HG02885 (cell line): Measurements from ENCODE around the gene SMTN.
A peak's percentile ranks its signal among the peaks of the same experiment; 100 is the strongest.
"Not testable (repeated sequence)": the region's sequence is repeated elsewhere in the genome, so short reads cannot be mapped to it uniquely, and the experiment has no call there.

Experiments used
- ATAC-seq: cut with Tn5 transposase; IDR thresholded peaks from one replicate; pipeline ENCODE4 v1.9.1; 2021; ENCODE audit warnings: mild to moderate bottlenecking; ENCODE audit not compliant: unreplicated experiment, poor library complexity

SMTN gene

DNA sequence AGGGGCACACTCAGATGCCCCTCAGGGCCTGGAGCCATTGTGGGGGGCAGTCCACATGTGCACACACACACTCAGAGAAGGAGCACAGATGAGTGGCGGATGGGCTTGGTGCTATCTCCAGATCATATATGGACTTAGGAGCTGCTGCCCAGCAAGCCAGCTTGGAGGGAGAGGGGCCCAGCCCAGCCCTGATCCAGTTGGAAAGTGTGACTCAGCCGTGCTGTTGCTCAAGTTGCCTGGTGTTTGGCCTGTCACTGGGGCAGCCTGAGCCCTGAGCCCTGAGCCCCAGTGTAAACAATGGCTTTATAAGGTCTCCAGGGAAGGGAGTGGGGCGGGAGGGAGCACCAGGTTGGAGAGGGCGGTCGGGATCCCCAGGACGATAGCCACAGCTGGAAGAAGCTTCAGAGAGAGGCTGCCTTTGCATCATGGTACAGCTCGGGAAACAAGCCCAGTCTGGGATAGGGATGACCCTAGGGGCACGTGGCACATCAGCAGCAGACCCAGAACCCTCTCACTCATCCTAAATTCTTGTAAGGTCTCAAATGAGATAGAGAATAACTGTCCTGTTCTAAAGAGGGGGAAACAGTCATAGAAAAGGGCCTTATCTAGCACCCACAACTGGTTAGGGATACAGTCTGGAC is 21.4 kb downstream of the SMTN start:
- ATAC-seq, result no peak

DNA sequence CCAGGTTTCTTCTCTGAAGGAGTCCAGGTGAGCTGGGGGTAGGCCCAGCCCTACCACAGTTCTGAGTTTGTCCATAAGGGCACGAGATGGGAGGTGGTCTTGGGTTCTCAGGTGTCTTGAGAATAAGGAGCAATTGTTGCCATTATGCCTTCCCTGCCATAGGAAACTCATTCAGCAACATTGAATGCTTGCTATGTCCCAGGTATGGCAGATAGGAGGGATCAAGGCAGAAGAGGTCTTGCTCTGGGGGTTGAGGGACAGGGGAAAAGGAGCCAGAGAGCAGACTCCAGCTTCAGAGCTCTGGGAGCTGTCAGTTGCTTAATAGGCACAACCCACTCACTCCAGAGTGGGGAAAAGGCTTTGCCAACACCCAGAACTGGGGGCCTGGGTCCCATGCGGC is 22.0 kb downstream of the SMTN start:
- no peak for ATAC-seq

DNA sequence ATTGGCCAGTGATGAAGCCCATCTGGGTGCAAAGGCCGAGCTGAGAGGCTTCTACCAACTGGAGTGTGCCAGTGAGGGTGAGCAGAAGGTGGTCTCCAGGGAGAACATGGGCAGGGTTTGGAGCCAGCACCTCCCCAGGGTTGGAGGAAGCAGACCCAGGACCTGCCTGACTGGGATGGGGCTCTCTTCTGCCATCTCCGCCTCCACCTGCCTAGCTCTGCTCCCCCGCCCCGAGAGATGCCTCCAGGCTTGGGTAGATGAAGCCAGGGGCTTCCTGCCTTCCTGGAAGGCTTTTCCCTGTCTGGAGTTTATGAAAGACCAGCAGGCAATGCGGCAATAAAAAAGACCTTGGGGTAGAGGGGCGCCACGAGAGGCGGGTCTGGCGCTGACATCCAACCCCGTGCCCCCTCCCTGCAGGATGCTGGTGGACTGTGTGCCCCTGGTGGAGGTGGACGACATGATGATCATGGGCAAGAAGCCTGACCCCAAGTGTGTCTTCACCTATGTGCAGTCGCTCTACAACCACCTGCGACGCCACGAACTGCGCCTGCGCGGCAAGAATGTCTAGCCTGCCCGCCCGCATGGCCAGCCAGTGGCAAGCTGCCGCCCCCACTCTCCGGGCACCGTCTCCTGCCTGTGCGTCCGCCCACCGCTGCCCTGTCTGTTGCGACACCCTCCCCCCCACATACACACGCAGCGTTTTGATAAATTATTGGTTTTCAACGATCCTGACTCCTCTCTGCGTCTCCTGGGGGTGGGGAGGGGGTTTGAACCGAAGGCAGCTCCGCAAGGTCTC is 23.0 kb downstream of the SMTN start:
- ATAC-seq, result no peak

DNA sequence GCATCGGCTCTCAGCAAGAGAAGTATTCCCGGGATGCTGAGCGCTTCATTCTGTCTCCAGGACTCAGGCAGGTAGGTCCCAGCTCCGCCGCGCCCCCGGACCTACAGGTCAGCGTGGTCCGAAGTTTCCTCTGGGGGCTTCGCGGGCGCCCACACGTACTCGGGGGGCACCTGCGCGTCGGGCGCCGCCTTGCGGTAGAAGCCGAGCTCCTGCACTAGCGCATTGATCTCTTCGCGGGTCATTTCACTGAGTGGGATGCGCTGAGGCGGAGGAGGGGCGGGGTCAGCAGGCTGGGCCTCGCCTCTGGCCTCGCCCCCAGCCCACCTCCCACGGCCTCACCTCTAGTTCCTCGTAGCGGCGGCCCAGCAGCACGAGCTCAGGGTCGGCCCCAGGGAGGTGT is 23.8 kb downstream of the SMTN start:
- no peak for ATAC-seq

DNA sequence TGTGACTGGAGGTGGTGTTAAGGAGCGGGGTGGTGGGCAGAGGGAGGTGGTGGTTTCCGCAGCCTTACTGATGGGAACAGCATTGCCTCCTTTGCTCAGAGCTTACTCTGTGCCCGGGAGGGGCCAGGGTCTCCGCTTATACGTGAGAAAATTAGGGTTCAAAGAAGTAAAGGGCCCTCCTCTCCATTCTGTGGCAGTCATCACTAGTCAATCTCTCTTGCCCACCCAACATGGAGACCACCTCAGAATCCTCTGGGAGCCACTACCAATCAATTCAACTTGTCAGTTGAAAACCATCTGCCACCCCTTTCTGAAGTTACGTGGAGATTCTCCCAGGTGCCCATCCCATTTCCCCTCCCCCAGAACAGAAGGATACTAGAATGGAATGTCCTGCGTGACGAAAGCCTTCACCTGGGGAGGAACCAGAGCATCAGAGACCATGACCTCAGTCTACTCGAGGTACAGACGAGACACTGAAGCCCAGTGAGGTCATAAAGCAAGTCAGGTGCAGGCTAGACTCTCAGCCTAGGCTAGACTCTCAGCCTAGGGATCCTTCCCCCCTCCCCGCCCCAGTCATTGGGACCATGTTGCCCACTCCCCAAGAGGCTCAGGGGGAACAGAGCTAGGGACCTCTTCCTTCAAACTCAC is 24.3 kb downstream of the SMTN start:
- ATAC-seq, result no peak

DNA sequence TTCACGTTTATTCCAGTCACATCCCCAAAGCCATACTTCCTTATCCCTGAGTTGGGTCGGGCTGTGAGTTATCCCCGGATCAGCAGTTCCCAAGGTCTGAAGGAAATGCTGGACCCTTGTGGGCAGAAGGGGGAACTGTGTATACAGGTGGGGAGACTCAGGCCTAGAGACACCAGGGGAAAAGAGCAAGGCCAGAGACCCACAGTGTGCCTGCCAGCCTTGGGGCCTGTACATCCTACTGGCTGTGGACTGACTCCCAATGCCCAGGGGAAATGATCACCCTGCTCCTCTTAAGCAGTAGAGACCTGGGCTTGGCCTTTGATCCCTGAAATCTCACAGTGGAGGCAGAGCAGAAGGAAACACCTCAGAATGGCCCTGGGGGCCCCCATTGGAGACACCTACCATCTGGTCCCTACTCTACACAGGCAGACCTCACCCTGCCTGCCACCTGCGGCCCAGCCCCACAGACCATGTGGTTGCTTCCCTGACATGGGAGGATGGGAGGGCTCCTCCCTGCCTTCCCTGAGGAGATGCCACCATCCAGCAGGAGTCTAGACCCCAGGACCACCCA is 25.0 kb downstream of the SMTN start:
- ATAC-seq, result no peak

DNA sequence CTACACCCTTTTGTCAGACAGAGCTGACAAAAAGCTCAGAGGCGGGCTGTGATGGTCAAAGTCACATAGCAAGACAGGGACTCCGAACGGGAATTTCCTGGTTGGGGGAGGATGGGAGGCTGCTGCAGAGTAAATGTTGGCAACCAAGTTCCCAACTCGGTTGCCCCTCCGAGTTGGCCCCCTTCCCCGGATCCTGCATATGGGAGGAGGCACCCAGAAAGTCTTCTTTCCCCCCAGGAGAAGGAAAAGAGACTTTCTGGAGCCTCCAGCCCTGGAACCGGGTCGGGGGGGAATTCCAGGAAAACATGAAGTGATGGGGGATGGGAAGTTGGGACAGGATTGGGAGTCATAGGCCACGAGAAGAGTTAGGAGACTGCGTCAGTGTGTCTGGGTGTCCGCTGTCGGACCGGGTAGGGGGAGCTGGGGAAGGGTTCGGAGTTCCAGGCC is 25.6 kb downstream of the SMTN start:
- ATAC-seq, result no peak

DNA sequence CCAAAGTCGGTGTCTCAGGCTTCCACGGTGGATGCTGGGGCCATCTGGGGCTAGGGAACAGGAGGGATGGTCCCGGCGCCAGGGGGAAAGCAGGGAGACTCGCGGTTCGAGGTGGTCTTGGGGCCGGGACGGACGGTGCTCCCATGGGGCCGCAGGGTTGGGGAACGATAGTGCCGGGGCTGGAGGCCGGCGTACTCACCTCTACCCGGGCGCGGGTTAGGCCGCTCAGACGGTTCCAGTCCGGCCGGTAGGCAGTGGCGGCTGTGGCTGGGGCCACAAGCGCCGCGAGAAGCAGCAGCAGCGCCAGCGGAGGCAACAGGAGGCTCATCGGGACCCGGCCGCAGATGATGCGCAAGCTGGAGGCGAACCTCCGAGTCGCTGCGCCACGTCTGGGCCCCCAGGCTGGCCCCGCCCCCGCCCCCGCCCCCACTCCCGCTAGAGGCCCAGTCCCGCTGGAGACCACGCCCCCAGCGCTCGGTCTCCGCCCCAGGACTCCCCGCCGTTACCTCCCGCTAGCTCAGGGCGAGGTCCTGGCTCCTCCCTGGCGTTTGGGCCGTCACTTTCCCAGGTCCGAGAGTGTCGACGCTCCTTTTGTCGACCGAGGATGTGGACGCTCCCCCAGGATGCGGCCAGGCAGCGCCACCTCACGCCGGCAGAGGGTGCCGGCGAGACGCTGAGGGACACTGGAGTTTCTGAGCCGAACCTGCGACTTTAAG is 26.2 kb downstream of the SMTN start, which contains the start of gene SELENOM:
Gene SELENOM (minus strand): TSS at position 391 of the 716 bp plus-strand sequence. CDS start 63 bp downstream, at position 328.
- ATAC-seq, result peak; percentile 86

DNA sequence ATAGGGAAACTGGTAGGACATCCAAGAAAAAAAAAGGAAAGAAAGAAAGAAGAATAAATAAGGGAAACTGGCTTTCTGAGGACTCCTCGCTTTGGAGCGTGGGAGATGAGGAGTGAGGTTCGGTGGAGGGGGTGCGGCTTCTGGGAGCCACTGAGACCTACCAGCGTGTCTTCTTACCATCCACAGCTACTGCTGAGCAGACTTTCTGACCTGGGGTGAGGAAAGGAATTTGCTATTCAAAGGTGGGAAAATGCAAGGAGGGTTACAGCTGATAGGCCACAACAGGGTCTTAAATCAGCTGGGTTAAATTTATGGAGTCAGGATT is 26.7 kb downstream of the SMTN start:
- peak; percentile 26 for ATAC-seq

DNA sequence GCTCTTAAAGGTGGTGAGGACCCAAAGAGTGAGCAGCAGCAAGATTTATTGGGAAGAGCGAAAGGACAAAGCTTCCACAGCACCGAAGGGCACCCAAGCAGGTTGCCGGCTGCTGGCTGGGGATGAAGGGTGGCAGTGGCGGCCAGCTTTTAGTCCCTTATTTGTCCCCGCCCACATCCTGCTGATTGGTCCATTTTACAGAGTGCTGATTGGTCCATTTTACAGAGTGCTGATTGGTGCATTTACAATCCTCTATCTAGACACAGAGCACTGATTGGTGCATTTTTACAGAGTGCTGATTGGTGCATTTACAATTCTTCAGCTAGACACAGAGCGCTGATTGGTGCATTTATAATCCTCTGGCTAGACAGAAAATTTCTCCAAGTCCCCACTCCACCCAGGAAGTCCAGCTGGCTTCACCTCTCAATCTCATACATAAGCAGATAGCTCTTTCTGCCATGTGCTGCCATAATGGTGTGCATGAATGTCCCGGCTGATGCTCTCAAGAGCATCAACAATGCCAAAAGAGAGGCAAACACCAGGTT is 31.5 kb downstream of the SMTN start:
- ATAC-seq, result not testable (repeated sequence)

DNA sequence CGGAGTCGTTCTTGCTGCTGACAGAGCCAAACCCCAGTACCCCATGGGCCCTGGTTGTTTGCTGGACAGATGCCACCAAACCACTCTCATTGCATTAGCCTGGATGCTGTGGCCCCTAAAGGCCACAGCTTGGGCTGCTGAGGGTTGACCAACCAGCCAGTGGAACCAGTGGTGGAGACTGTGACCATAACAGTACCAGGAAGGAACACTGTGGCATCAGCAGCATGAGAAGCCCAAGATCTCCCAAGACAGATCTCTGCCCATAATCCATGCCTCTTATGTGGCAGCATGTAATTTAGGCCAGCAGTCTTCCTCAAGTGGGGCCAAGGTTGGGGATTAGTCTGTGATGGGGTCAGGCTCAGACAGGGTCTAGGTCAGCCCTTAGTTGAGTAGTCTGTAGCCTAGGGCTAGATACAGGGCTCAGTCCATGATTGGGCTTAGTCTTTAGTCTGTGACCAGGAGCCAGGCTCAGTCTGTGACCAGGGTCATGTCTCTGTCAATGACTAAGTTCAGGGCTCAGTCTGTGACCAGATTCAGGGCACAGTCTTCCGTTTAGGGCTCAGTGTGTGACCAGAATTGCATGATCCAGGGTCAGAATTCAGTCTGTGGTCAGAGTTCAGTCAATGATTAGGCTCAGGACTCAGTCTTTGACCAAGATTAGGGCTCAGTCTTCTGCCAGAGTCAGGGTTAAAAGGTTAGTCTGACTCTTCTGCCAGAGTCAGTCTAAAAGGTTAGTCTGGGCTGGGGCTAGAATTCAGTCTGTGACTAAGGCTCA is 37.1 kb downstream of the SMTN start:
- no peak for ATAC-seq

DNA sequence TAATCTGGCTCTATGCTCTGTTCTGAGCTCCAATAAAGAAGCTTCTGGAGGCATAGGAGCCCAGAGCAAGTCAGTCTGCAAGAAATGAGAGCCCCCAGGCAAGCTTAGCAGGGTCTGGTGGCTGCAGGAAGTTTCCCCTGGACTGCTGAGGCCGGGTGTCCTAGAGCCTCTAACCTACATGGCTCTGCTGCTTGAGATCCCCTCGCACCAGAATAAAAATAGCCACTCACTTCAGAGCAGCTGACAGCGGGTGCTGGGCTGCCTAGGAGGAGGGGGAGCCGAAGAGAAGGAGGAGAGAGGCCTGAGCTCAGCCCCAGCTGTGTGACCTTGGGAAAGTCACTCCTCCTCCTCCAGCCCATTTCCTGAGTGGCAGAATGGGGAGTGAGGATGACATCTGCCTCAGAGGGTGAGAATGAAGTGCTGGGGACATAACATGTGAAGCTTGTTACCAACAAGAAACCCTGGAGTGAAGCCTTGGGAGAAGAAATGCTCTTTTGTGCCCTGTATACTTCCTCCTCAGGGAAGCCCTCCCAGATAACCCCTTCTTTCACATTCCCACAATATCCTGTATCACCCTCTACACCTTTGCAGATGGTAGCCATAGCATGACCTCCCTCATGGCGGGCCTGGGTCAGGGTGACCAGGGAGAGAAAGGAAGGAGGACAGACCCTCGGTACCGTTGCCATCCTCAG is 38.1 kb downstream of the SMTN start:
- no peak for ATAC-seq

DNA sequence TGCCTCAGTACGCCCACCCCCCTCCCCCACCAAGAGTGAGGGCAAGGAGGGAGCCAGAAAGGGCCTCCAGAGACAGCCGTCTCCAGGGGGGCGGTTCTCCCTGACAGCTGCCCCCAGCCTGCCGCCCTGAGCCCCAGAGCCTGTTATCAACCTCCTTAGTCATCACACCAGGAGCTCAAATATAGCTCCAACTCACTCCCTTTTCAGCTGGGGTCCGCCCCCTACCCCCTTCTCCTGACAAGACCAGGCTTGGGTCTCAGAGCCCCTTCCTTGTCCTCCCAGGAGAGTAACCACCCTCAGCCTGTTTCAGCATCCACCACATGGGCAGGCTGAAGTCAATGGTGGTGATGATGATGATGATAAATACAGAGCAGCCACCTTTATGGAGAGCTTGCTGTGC is 39.1 kb downstream of the SMTN start:
- no peak for ATAC-seq

DNA sequence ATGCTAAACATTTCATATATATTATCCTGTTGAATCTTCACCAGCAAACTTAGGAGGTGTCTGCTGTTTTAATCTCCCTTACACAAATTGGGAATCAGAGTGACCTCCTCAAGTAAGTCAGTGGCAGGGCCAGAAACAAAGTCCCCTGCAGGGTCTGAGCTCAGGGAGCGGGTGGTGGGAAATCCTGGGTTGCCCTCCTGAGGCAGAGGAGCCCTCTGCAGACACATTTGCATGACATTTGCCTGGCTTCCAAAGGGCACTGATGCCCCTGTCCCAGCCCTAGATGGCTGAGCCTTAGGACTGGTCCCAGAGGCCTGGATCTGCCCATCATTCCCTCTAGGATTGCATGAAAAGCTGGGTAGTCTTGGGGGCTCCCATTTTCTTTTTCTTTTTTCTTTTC is 39.5 kb downstream of the SMTN start:
- no peak for ATAC-seq

DNA sequence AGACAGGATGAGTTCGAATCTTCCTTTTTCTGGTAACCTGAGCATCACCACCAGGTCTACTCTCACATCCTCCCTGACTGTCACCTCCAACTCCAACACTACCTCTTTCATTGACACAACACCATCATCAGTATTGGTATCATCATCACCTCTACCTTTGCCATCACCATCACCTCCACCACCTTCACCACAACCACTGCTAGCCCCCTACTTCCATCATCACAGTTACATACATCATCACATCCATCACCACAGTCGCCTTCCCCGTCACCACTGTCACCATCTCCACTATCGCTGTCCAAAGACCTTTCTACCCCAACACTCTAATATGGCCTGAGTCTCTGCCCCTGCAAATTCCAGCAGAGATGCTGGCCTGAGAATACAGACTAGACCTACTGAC is 40.3 kb downstream of the SMTN start:
- no peak for ATAC-seq

DNA sequence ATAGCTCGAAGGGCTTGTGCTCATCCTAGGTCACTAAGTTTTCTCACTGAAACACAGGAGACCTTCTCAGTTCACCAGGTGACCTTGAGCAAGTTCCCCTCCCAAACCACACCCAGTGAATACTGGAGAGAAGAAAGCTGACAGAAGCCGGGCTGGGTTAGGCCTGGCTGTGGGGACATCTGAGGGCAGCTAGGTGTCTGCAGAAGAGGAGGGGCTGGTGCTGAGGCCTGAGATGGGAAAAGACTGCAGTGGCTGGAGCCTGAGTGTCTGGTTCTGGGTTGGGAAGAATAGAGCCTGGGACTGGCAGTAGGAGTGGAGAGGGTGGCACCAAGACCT is 41.0 kb downstream of the SMTN start:
- ATAC-seq, result no peak

DNA sequence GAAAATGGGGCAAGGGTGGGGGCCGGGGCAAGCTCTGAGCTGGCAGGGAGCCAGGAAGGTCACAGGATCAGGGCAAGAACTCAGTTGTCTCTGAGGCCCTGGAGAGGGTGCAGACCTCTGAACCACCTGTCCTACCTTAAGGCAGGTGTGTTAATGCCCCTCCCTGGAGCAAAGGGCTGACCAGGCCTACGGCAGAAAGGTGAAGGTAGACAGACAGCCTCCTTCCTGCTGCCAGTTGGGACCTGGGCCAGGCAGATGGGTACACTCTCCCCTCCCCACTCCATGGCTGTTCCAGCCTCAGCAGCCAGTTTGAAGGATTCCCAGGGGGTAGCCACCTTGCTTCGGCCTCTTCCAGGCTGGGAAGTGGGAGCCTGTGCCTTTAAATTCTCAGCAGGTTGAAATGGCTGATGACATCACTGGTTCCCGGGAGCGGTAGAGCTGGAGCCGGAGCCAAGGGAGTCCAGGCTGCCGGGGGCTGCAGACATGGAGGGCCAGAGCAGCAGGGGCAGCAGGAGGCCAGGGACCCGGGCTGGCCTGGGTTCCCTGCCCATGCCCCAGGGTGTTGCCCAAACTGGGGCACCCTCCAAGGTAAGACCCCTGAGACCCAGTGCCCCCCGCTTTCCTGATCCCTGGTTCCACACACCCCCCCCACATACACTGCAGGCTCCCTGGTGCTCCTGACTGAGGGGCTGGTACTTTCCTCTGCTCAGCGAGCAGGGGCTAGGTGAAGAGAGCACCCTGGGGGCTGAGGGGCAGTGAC is 41.6 kb downstream of the SMTN start, which contains the start of gene INPP5J:
Gene INPP5J (plus strand): TSS at position 435 of the 760 bp plus-strand sequence. CDS start 49 bp downstream, at position 484.
- ATAC-seq, result no peak

DNA sequence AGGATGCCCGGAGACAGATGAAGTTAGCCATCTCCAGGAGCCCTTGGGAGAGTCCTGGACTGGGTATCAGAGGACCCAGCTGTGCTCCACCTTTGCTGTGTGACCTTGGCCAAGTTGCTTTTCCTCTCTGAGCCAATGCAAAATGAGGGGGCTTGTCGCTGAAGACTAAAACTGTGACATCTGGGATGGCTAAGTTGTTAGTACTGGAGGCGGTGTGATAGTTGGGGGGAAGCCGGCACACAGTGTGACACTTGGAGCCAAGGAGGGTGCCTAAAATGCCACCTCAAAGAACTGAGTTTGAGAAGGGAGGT is 42.1 kb downstream of the SMTN start:
- ATAC-seq, result no peak
